H9 (cell line): ENCODE data around the gene GPRASP3. TPM values are rescaled to one million over a fixed set of nuclear protein-coding genes. Genes with fewer than 3 reads are reported as not detected.

Experiments
- DNase-seq: peaks from one replicate; pipeline ENCODE4 v3.0.0-alpha.2; 2017
- H2AFZ ChIP-seq: one replicate; pipeline ENCODE4 v1.6.1; 2013; ENCODE audit warnings: mild to moderate bottlenecking, low read length, control low read depth, moderate library complexity
- H2AK5ac ChIP-seq: 2 replicates; pipeline ENCODE4 v1.6.1; 2013; ENCODE audit warnings: low read length, control low read depth, mixed read lengths; ENCODE audit not compliant: insufficient read length
- H2BK120ac ChIP-seq: one replicate; pipeline ENCODE4 v1.6.1; 2013; ENCODE audit warnings: low read depth, mild to moderate bottlenecking, low read length, control low read depth, inconsistent platforms; ENCODE audit not compliant: poor library complexity, severe bottlenecking
- H2BK12ac ChIP-seq: 2 replicates; pipeline ENCODE4 v1.6.1; 2013; ENCODE audit warnings: low read length, control low read depth, mixed read lengths, low read depth; ENCODE audit not compliant: insufficient read length
- H2BK15ac ChIP-seq: 2 replicates; pipeline ENCODE4 v1.6.1; 2013; ENCODE audit warnings: low read depth, low read length, control low read depth
- H2BK20ac ChIP-seq: one replicate; pipeline ENCODE4 v1.6.1; 2013; ENCODE audit warnings: low read depth, mild to moderate bottlenecking, low read length, control low read depth, inconsistent platforms; ENCODE audit not compliant: poor library complexity, severe bottlenecking
- H2BK5ac ChIP-seq: 2 replicates; pipeline ENCODE4 v1.6.1; 2013; ENCODE audit warnings: low read length, control low read depth, mixed read lengths; ENCODE audit not compliant: insufficient read length
- H3K14ac ChIP-seq: 2 replicates; pipeline ENCODE4 v1.6.1; 2013; ENCODE audit warnings: low read length, control low read depth; ENCODE audit not compliant: insufficient read depth
- H3K18ac ChIP-seq: 2 replicates; pipeline ENCODE4 v1.6.1; 2013; ENCODE audit warnings: low read depth, mild to moderate bottlenecking, mixed read lengths, low read length, control low read depth; ENCODE audit not compliant: insufficient read length
- H3K23ac ChIP-seq: 2 replicates; pipeline ENCODE4 v1.6.1; 2013; ENCODE audit warnings: low read length, control low read depth, mixed read lengths, low read depth; ENCODE audit not compliant: insufficient read length
- H3K23me2 ChIP-seq: 2 replicates; pipeline ENCODE4 v1.6.1; 2013; ENCODE audit warnings: low read depth, mild to moderate bottlenecking, mixed read lengths, low read length, control low read depth; ENCODE audit not compliant: insufficient read length, poor library complexity, severe bottlenecking
- H3K27ac ChIP-seq: 2 replicates; pipeline ENCODE4 v1.5.1; 2013; ENCODE audit warnings: low read length, control low read depth, mixed read lengths, low read depth; ENCODE audit not compliant: insufficient read length
- H3K27me3 ChIP-seq: 2 replicates; pipeline ENCODE4 v1.6.1; 2013; ENCODE audit warnings: low read length, control low read depth, inconsistent platforms; ENCODE audit not compliant: insufficient read depth
- H3K4ac ChIP-seq: 2 replicates; pipeline ENCODE4 v1.6.1; 2013; ENCODE audit warnings: low read depth, mild to moderate bottlenecking, control low read depth, inconsistent platforms, low read length, moderate library complexity
- H3K4me1 ChIP-seq: 2 replicates; pipeline ENCODE4 v1.6.1; 2013; ENCODE audit warnings: low read length, control low read depth, inconsistent platforms; ENCODE audit not compliant: insufficient read depth
- H3K4me2 ChIP-seq: 2 replicates; pipeline ENCODE4 v1.6.1; 2013; ENCODE audit warnings: low read length, control low read depth, mixed read lengths; ENCODE audit not compliant: insufficient read length, insufficient read depth
- H3K56ac ChIP-seq: 2 replicates; pipeline ENCODE4 v1.6.1; 2013; ENCODE audit warnings: low read depth, mild to moderate bottlenecking, mixed read lengths, low read length, control low read depth; ENCODE audit not compliant: insufficient read length
- H3K79me1 ChIP-seq: 2 replicates; pipeline ENCODE4 v1.6.1; 2013; ENCODE audit warnings: low read depth, mild to moderate bottlenecking, moderate library complexity, low read length, control low read depth, inconsistent platforms; ENCODE audit not compliant: insufficient read depth, poor library complexity, severe bottlenecking
- H3K79me2 ChIP-seq: 2 replicates; pipeline ENCODE4 v1.6.1; 2013; ENCODE audit warnings: low read length, control low read depth, inconsistent platforms; ENCODE audit not compliant: insufficient read depth
- H3K9ac ChIP-seq: 2 replicates; pipeline ENCODE4 v1.6.1; 2013; ENCODE audit warnings: low read length, control low read depth, mixed read lengths; ENCODE audit not compliant: insufficient read length; ENCODE audit errors: extremely low read depth
- H3K9me3 ChIP-seq: one replicate; pipeline ENCODE4 v1.6.1; 2013; ENCODE audit warnings: low read depth, low read length, inconsistent platforms; ENCODE audit not compliant: control insufficient read depth
- H3T11ph ChIP-seq: one replicate; pipeline ENCODE4 v1.6.1; 2013; ENCODE audit warnings: mild to moderate bottlenecking, low read length, control low read depth, inconsistent platforms
- H4K20me1 ChIP-seq: one replicate; pipeline ENCODE4 v1.6.1; 2013; ENCODE audit not compliant: control insufficient read depth, insufficient read length, insufficient read depth
- H4K5ac ChIP-seq: 2 replicates; pipeline ENCODE4 v1.6.1; 2013; ENCODE audit warnings: low read depth, mild to moderate bottlenecking, mixed read lengths, low read length, control low read depth; ENCODE audit not compliant: insufficient read length
- H4K8ac ChIP-seq: replicated peaks from 2 replicates; pipeline ENCODE4 v1.6.1; 2013; ENCODE audit warnings: low read length, control low read depth, mixed read lengths, low read depth; ENCODE audit not compliant: insufficient read length
- H4K91ac ChIP-seq: 2 replicates; pipeline ENCODE4 v1.6.1; 2013; ENCODE audit warnings: low read depth, mild to moderate bottlenecking, moderate library complexity, mixed read lengths, low read length, control low read depth; ENCODE audit not compliant: insufficient read length
- H3K27ac Mint-ChIP-seq, 3 experiments: 2 replicates in 2 of 3; 3 replicates in 1 of 3; pipeline ENCODE4 v1.8.0; 2020 to 2021; ENCODE audit warnings: mixed read lengths in 3 of 3, mild to moderate bottlenecking in 1 of 3, moderate library complexity in 1 of 3
- H3K27me3 Mint-ChIP-seq: 2 replicates; pipeline ENCODE4 v1.8.0; 2021; ENCODE audit warnings: low read depth, mild to moderate bottlenecking, moderate library complexity, mixed read lengths
- H3K36me3 Mint-ChIP-seq, 3 experiments: 2 replicates in 2 of 3; 3 replicates in 1 of 3; pipeline ENCODE4 v1.8.0; 2020 to 2021; ENCODE audit warnings: low read depth in 3 of 3, mixed read lengths in 3 of 3; ENCODE audit not compliant: insufficient read depth in 1 of 3
- H3K4me1 Mint-ChIP-seq, 2 experiments: 2 replicates each; pipeline ENCODE4 v1.8.0; 2020; ENCODE audit warnings: mixed read lengths in 2 of 2
- H3K4me3 Mint-ChIP-seq, 2 experiments: 2 replicates in 1 of 2; 3 replicates in 1 of 2; pipeline ENCODE4 v1.8.0; 2020 to 2021; ENCODE audit warnings: mild to moderate bottlenecking in 2 of 2, mixed read lengths in 2 of 2, moderate library complexity in 1 of 2
- H3K9me3 Mint-ChIP-seq, 2 experiments: 2 replicates in 1 of 2; 3 replicates in 1 of 2; pipeline ENCODE4 v1.8.0; 2020; ENCODE audit warnings: mild to moderate bottlenecking in 2 of 2, mixed read lengths in 2 of 2, moderate library complexity in 1 of 2
- WGBS: extraction: QIAGEN DNeasy Blood & Tissue Kit; methylation state at CpG from one replicate; pipeline ENCODE4 v1.1.7; 2013; ENCODE audit warnings: missing lambda C conversion rate, low lambda C conversion rate, mixed read lengths; ENCODE audit not compliant: insufficient read length; ENCODE audit errors: extremely low coverage; 5-methylcytosine and 5-hydroxymethylcytosine counted together
- long read RNA-seq: library from polyadenylated mRNA; unstranded; transcript quantifications from one replicate; pipeline ENCODE4 v2.0.0, GENCODE V29; 2020
- total RNA-seq: library from RNA; stranded (reverse); gene quantifications from 2 replicates; pipeline ENCODE4 v1.2.1, GENCODE V29; 2021
- TF ChIP-seq, protein P1 (sequence below): fragments of 200-600 bp; sonication (generic); conservative IDR thresholded peaks from 3 replicates; pipeline ENCODE4 v1.8.0; 2021; ENCODE audit warnings: antibody characterized with exemption, mild to moderate bottlenecking

The GPRASP3 gene
- total RNA-seq: 4.8 and 5.3 TPM in 2 replicates
- long read RNA-seq: 0 reads

DNA sequence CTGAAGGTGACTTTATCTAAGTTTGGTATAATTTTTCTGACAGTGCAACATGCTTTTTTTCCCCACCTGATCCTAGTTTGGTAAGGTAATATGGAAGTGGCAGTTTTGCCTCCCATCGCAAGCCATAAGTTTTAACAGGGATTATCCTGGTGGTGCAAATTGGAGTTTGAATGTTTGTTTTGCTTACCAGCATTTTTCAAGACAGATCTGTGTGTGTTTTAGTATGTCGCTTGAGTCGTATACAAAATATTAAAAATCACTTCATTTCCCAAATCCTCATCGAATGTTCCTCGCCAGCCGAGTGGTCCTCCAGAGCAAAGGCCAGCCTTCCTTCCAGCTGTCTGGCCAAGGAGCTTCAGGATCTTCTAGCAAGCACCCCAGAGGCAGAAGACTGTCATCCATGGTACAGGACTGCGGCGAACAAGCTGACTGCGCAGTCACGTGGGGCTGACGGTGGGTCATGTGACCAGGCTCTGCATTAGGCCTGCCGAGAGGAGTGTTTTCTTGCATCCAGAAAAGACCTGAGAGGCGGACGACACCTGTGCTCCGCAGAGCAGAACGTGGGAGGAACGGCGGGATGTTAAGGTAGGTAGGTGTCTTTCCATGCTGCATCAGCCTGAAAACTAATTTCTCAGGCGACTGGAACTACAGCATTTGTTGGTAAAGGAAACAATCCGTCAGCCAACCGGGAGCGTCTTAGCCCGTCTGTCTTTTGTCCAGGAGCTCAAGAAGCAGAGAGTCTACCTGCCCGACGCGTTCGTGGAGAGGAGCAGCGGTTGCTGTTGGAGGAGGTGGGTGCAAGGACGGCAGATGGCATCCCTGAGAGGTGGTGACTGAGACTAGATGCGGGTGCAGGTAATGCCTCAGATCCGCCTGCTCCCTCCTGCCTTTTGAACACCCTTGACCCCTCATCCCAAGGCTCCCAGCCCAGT is at the start of gene GPRASP3:
Gene GPRASP3, plus strand, starts transcription at position 507 of the 932 bp plus-strand sequence. CDS start 28,253 bp downstream, outside the sequence.
- Histone ChIP-seq H3T11ph (no peak within 1 kb of the TSS), H2AK5ac (no peak within 1 kb of the TSS), H3K4ac (no peak within 1 kb of the TSS), H2BK5ac (no peak within 1 kb of the TSS), H4K5ac (no peak within 1 kb of the TSS), H2BK20ac (no peak within 1 kb of the TSS), H3K9me3 (peaks cover 19% of the 10 kb centered on the region), H3K23ac (no peak within 1 kb of the TSS), H3K9ac (no peak within 1 kb of the TSS), H3K79me1 (no peaks in the 10 kb centered on the region), H2BK120ac (no peak within 1 kb of the TSS), H3K23me2 (no peaks in the 10 kb centered on the region), H2BK15ac (no peak within 1 kb of the TSS), H3K14ac (no peak within 1 kb of the TSS), H4K8ac (no peak within 1 kb of the TSS), H2BK12ac (no peak within 1 kb of the TSS), H3K79me2 (no peaks in the 10 kb centered on the region), H4K20me1 (no peaks in the 10 kb centered on the region), H4K91ac (no peak within 1 kb of the TSS), H3K27me3 (no peaks in the 10 kb centered on the region), H2AFZ (no peak within 1 kb of the TSS), H3K4me2 (peak within 1 kb of the TSS; percentile 32), H3K27ac (no peak within 1 kb of the TSS), H3K4me1 (no peaks in the 10 kb centered on the region), H3K18ac (no peak within 1 kb of the TSS), H3K56ac (no peak within 1 kb of the TSS)
- peaks cover 58 to 61% of the 10 kb centered on the region in 2 experiments for H3K9me3 Mint-ChIP-seq
- peaks cover 8 to 14% of the 10 kb centered on the region in 2 experiments for H3K4me1 Mint-ChIP-seq
- TF ChIP-seq, protein P1, sequence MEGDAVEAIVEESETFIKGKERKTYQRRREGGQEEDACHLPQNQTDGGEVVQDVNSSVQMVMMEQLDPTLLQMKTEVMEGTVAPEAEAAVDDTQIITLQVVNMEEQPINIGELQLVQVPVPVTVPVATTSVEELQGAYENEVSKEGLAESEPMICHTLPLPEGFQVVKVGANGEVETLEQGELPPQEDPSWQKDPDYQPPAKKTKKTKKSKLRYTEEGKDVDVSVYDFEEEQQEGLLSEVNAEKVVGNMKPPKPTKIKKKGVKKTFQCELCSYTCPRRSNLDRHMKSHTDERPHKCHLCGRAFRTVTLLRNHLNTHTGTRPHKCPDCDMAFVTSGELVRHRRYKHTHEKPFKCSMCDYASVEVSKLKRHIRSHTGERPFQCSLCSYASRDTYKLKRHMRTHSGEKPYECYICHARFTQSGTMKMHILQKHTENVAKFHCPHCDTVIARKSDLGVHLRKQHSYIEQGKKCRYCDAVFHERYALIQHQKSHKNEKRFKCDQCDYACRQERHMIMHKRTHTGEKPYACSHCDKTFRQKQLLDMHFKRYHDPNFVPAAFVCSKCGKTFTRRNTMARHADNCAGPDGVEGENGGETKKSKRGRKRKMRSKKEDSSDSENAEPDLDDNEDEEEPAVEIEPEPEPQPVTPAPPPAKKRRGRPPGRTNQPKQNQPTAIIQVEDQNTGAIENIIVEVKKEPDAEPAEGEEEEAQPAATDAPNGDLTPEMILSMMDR: no peak
- no peak for DNase-seq
- no peak within 1 kb of the TSS for H3K4me3 Mint-ChIP-seq
- H3K27ac Mint-ChIP-seq: no peak within 1 kb of the TSS
- no CpG with 5 or more reads among the region's 31 CpGs for WGBS
- H3K27me3 Mint-ChIP-seq: no peaks in the 10 kb centered on the region
- H3K36me3 Mint-ChIP-seq: peaks cover 0 to 11% (median 3%) of the 10 kb centered on the region in 3 experiments; a peak in 4 of 7 replicates
